ENCODE measurements around the gene PHTF2.

The PHTF2 gene

GRCh38 chr7:77881871-77882270 lies 83.3 kb downstream of the PHTF2 start:
- no peak for DNase-seq

DNA sequence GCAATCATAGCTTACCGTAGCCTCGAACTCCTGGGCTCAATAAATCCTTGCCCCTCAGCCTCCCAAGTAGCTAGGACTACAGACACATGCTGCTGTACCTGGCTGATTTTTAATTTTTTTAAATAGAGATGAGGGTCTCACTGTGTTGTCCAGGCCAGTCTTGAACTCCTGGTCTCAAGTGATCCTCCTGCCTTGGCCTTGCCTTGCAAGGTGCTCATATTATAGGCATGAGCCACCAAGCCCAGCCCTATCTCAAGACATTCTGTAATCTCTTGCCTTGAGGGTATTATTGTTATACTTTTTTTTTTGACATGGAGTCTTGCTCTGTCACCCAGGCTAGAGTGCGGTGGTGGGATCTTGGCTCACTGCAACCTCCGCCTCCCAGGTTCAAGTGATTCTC lies 86.6 kb downstream of the PHTF2 start:
- DNase-seq = no peak

- no peak for DNase-seq
Observed at GRCh38 chr7:77887567-77887966, 89.0 kb downstream of the PHTF2 start.

- no peak for DNase-seq
Observed at GRCh38 chr7:77888998-77889397, 90.4 kb downstream of the PHTF2 start.

GRCh38 chr7:77893813-77894212 lies 95.2 kb downstream of the PHTF2 start:
- DNase-seq = no peak

DNA sequence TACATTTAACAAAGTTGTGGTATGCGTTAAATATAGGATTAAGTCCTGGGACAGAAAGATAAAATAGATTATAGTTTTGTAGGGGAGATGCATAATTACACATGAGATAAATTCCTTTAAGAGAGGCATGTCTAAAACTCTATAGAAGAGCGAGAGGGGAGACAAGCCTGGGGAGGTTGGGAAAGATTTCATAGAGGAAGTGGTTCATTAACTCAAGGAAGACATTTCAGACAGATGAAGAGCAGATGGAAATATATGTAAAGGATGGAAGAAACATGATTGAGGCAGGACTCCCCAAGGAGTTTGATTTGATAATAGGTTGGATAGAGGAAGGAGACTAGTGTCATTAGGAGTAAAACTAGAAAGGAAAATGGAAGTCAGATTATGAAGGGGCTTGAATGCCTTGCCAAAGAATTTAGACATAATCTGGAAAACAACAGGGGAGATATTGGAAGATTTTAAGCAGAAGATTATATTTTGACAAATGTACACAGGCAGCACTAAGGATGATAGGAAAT lies 96.1 kb downstream of the PHTF2 start:
- DNase-seq = no peak

DNA sequence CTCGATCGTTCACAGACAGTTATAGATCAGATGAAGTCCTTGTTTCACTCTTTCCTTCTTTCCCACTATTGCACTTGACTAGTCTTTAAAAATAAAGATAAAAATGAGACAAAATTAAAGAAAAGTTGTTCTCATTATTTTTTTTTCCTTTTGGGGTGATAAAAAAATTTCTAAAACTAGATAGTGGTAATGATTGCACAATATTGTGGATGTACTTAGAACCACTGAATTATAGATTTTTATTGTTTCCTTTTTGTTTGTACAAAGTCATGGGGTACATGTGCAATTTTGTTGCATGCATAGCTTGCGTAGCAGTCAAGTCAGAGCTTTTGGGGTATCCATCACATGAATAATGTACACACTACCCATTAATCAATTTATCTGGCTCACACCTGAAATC lies 97.3 kb downstream of the PHTF2 start:
- no peak for DNase-seq

- no peak for DNase-seq
Observed at GRCh38 chr7:77897004-77897547, 98.5 kb downstream of the PHTF2 start.

DNA sequence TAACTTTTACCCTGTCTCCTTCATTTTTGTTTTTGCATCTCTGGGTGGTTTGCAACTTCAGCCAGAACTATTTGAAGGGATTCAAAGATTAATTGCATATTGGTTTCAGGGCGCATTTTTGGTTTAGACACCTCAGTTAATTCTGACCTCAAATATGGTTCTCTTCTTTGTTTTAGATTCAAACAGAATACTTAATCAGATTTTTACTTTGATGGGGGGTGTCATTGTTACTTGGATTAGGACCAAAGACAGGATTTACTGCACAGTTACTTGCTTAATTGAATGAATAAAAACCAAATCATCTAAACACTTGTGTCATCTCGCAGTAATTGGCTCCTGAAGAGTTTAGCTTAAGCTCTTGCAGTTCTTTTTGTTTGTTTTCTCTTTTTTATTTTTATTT lies 100.9 kb downstream of the PHTF2 start:
- DNase-seq = no peak

GRCh38 chr7:77903597-77903996 lies 105.0 kb downstream of the PHTF2 start:
- no peak for DNase-seq

DNA sequence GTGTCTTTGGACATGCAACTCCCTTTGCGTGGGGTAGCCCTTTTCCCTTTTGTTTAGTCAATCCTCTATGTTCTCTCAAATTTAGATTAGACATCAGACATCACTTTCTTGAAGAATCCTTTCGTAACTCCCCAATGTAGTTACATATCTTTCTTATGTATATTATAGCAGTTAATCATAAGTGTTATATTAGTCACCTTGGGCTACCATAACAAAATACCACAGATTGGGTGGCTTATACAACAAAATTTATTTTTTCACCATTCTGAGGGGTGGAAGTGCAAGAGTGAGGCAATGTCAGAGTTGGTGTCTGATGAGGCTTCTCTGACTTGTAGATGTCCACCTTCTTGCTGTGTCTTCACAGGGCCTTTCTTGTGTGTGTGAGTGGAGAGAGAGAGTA lies 105.7 kb downstream of the PHTF2 start:
- no peak for DNase-seq

- no peak for DNase-seq
Observed at GRCh38 chr7:77907281-77907680, 108.7 kb downstream of the PHTF2 start.

DNA sequence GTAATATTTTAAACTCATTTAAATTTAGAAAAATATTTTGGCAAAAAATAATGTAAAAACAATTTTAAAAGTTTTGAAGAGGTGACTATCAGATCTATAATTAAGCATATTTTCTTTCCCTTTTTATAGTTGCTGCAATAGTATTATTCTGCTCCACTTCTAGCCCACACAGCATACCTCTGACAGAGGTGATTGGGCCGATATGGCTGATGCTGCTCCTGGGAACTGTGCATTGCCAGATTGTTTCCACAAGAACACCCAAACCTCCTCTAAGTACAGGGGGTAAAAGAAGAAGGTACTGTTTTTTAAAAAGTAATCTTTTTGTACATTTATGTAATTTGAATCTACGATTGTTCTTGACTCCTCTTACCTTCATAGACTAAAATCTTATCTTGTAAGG lies 110.1 kb downstream of the PHTF2 start:
- DNase-seq = no peak

GRCh38 chr7:77910124-77910523 lies 111.6 kb downstream of the PHTF2 start:
- peak; percentile 15 for DNase-seq

DNA sequence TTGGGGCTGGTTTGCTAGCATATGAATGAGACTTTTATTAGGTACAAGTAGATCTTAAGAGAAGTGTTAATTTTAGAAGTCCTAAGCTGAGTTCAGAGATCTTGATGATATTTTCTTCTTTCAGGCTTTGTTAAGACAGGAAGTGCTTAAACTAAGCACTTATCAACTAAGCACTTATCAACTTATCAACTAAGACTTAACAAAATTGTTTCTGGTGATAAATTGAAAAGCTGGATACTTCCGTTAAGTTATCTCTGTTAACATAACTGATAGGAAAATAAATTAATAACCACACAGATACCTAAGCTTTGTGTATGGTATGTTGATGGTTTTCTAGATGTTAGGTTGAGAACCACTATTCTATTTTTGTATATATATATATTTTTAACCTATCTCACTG lies 113.7 kb downstream of the PHTF2 start:
- DNase-seq = no peak

DNA sequence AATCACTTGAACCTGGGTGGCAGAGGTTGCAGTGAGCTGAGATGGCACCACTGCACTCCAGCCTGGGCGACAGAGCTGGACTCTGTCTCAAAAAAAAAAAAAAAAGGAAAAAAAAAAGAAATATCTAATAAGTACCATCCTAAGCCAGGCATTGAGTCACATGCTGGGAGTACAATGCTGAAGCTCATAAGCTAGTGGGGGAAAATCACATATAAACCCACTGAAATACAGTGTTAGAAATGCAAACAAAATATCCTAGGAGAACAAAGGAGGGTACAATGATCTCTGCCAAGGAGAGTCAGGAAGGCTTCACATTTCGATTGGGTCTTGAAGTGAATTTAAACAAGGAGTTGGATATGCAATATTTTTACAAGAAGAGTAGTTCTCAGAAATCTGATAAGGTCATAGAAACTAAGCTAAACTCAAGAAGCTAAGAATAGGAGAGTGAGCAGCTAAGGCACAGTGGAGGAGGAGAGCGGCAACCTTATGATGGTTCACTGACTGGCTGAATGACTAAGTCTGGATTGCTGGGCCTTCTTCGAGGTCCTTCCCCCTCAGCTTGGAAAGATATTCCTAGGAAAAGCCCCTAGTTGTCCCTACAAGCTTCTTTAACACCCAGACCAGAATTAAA lies 115.5 kb downstream of the PHTF2 start:
- peak; percentile 23 for DNase-seq

- DNase-seq = no peak
Observed at GRCh38 chr7:77917500-77918262, 119.1 kb downstream of the PHTF2 start.

DNA sequence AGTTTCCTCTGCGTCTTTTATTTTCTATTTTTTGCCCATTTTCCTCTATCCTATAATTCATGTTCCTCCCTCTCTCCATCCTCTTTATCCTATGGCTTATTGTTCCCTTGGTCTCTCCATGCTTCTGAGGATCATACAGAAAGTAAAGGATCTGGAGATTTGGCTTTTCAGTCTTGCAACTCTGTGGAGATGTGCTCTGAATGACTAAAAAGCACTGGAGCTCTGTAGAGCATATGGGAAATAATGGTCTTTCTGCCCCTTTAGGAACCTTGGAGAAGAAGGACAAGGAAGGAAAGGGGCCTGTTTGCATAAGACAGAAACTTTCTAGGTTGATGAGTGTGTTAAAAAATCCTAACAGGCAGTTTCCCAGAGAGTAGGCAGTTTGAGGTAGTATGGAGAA lies 120.1 kb downstream of the PHTF2 start:
- DNase-seq = no peak

DNA sequence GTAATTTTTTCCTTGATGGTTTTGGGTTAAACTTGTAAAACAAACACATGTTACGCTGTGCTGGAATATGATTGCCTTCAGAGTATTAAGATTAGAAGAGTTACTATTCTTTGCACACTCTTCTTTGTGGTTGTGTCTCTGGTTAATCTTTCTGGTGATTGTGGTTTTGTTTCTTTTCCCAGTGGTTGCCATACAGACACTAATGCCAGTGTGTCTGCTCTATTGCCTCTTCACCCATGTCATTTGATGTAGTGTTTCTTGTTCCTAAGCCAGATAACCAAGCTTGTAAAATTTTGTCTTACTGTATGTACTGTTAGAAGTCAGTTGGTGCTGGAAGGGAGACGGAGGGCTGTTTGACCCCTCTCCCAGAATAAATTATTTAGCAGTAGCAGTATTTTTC lies 124.8 kb downstream of the PHTF2 start:
- DNase-seq = no peak

- DNase-seq = no peak
Observed at GRCh38 chr7:77930496-77930895, 131.9 kb downstream of the PHTF2 start.

GRCh38 chr7:77931841-77932240 lies 133.3 kb downstream of the PHTF2 start:
- no peak for DNase-seq

- DNase-seq = no peak
Observed at GRCh38 chr7:77933394-77933793, 134.8 kb downstream of the PHTF2 start.

DNA sequence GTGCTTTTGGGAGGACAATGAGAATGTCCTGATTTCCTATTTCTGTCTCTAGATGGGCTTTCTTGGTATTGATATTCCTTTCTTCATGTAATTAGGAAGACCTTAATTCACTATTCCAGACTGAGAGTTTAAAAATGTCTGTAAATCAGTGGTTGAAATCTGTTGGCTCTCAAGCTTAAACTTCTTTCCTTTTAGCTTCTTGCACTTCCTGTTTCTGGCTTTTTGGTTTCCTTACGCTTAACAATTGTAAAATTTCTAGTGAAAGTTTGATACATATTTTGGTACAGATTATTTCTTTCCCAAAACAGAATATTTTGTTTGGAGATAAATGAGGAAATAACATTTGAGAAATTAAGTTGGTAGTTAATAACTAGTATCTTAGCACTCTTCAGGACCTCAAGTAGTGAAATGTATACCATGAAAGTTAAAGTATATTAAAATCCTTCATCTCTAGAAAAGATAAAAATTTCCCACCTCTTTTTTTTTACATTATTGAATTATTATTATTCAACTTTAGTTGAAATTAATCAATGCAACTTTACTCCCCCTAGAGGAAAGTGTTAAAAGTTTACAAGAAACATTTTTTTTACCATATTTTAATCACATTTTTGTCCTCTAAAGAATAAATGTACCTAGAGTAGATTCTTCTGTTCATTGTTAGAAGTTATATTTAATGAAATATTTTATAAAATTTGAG lies 137.2 kb downstream of the PHTF2 start:
- DNase-seq = no peak

DNA sequence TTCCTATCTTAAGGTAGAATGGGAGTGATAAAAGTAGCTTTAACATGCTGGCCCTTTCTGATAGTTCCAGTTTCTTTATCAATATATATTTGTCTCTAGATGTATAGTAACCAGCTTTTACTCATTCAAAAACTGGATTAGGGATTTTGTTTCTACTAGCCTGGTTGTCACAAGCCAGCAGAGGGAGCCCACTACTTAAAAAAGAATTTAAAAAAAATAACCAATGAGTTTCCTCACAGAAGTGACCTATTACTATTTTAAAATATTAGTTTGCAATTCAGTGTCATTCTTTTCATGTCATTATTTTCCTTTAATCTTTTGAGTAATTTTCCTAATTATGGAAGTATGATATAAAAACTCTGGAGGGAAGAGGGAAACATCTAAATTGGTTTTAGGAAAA lies 142.1 kb downstream of the PHTF2 start:
- DNase-seq = no peak
